ENCODE data around the gene C10orf67.
"Not testable (repeated sequence)": the region's sequence is repeated elsewhere in the genome, so short reads cannot be mapped to it uniquely, and the experiment has no call there.

The C10orf67 gene

GRCh38 chr10:23362069-23362830, 17.7 kb upstream of the C10orf67 start:
- no peak for DNase-seq

DNA sequence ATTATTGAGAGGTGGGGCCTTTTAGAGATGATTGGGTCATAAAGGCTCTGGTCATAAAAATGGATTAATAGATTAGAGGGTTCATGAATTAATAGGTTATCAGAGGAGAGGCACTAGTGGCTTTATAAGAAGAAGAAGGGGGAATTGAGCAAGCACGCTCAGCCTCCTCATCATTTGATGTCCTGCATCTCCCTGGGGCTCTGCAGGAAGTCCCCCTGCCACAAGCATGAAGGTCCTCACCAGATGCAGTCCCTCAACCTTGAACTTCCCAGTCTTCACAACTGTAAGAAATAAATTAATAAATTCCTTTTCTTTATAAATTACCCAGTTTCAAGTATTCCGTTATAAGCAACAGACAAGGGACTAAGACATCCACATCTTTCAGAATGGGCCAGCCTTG, 17.1 kb upstream of the C10orf67 start:
- DNase-seq = no peak

DNA sequence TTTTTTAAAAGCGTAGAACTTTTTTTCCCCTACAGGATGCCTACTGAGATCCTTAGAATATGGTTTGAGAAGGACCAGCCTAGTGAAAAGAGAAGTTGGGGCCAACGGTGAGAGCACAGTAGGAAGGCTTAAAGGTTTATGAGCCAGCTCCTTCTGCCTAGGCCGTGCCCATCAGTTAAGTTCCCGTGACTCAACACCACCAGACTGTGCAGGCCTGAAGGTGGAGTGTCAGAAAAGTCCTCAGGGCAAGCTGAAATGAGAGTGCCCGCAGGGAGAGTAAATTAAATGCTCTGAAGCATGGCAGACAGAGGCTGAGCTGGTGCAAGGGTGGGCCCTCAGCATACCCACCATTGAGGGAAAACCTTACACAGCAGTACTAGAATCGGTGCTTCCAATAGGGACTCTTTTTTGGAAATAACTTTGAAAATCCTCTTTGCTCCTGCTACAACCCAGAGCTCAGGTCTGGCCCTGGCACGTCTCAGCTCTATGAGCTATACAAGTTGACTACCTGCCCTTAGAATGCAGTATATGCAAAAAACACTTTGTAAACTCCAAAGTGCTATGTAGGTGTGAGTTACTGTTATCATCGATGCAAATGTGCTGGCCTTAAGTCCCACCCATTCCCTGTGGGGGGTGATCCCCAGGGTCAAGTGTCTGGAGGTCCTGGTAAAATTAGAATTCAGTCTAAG, 15.2 kb upstream of the C10orf67 start:
- no peak for DNase-seq

GRCh38 chr10:23358357-23358756, 13.8 kb upstream of the C10orf67 start:
- no peak for DNase-seq

- no peak for DNase-seq
Measured at GRCh38 chr10:23354630-23355279, 10.2 kb upstream of the C10orf67 start.

GRCh38 chr10:23351926-23352519, 7.4 kb upstream of the C10orf67 start:
- no peak for DNase-seq

GRCh38 chr10:23350706-23351105, 6.1 kb upstream of the C10orf67 start:
- not testable (repeated sequence) for DNase-seq

DNA sequence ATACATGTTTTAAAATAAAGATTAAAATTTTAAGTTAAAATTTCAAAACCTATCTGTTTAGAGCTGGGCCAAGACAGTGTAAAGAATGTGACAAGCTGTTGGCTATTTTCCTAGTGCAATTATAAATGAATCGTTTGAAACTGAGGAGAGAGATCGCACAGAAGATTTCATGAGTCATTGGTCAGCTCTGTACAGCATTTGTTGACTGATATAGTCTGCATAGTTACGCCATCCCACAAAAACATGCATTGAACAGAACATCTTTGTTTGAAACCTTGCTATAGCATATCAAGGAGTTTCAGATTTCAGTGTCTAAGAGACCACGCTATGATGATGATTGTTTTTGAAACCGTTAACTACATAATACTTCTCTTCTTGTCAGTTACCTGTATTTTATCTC, 1.3 kb upstream of the C10orf67 start:
- DNase-seq = no peak

DNA sequence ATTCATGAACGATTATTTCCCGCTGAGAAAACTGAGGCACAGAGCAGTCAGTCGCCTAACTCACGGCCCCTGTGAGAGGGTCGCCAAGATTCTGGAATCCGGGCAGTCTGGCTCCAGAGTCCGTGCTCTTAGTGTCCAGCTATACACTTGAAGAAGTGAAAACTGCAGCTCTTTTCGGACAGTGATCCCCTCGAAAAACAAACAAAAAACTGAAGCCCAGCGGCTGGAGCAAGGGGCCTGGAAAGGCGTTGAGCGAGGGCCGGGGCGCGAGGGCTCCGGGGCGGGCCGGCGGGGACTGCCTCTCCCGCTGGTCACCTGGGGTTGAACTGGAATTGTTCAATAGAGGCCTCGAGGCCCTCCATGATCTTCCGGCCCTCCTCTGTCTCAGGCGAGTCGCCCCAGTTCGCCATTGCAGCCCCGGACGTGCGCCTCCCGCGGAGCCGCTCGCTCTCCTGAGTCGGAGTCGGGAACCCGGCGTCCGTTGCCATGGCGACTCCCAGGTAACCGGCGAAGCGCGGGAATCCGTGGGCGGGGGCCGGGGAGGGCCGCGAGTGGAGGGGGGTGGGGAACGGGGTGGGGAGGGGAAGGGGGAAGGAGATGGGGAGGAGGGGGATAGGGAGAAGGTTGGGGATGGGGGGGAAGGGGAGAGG, 881 bp downstream of the C10orf67 start:
- peak in 3 of 5 experiments; percentile 26 to 36 (median 33) for DNase-seq

GRCh38 chr10:23342213-23342884, 2.2 kb downstream of the C10orf67 start:
- peak in 2 of 5 experiments; percentile 15 to 73 for DNase-seq

- DNase-seq = peak in 1 of 5 experiments; percentile 52
Measured at GRCh38 chr10:23341004-23341403, 3.6 kb downstream of the C10orf67 start.

DNA sequence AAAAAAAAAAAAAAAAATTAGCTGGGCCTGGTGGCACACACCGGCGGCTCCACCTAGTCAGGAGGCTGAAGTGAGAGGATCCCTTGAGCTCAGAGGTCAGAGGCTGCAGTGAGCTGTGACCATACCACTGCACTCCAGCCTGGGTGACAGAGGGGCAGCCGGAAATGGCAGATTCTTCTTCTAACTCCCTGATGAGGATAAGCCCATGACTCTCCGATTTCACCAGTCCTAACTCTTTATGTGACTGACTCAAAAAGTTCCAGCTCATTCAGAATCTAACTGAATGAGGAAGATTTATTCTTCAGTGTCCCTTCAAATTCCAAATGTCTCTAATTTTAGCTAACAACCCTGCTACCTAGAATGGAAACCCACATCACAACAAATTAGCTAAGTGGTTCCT, 4.2 kb downstream of the C10orf67 start:
- no peak for DNase-seq

GRCh38 chr10:23338886-23339285, 5.7 kb downstream of the C10orf67 start:
- no peak for DNase-seq

GRCh38 chr10:23338155-23338828, 6.3 kb downstream of the C10orf67 start:
- no peak for DNase-seq

DNA sequence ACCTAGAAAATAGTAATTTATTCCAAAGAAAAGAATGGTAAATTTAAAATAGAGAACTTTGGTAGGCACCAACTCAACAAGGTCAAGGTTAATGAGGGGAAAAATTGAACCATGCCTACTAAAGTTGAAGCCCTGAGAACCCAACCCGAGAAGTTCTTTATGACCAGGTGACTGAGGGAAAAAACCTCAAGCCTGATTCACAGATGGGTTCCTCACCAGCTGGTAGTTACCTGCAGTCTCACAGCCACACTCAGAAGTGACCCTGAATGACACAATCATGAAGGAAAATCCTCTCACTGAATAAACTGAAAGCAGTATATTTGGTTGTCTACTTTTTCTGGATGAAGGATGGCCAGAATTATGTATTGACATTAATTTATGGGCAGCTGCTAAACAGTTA, 7.0 kb downstream of the C10orf67 start:
- DNase-seq = no peak

GRCh38 chr10:23331567-23332301, 12.9 kb downstream of the C10orf67 start:
- DNase-seq = peak in 1 of 5 experiments; percentile 38

- peak in 1 of 5 experiments; percentile 55 for DNase-seq
Measured at GRCh38 chr10:23330948-23331347, 13.6 kb downstream of the C10orf67 start.

DNA sequence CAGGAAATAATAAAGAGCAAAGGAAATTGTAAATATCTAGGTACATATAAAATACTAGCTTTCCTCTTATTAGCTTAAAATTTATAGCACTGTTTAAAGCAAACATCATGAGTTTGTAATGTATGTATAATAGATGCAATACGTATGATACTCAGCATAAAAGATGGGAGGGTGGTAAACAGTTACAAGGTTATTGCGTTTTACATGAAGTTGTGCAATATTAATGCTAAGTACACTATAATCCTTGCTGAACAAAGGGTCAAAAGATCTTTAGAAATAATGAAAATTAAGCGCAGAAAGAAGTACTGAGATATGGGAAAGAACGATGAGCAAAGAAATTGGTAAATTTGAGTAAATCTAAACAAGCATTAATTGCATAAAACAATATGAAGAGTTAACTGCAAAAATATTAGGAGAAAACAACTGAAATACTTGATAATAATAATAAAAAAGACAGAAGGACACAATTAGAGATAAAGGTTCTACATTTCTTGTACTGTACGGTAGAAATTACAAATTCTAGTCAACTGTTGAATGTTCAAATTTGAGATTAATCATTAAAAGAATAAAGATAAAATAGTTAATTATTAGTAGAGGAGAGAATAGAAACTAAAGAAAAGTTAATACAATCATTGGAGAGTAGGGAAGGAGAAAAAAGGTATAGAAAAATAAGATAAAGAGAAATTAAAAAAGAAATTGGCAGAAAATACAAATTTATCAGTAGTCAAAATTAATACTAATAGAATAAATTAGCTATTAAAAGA, 17.9 kb downstream of the C10orf67 start:
- no peak for DNase-seq

DNA sequence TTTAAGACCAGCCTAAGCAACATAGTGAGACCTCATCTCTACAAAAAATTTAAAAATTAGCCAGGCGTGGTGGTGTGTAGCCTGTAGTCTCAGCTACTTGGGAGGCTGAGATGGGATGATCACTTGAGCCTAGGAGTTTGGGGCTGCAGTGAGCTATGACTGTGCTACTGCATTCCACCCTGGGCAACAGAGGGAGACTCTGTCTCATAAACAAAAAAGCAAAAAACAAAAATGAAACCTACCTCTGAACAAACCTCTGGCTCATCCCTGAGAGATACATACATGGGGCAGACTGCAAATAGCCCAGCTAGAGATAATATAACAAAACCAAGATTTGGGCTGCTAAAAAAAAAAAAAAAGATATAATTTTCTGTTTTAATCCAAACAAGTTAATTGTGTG, 19.5 kb downstream of the C10orf67 start:
- peak in 1 of 5 experiments; percentile 50 for DNase-seq

GRCh38 chr10:23324351-23324750, 20.2 kb downstream of the C10orf67 start:
- no peak for DNase-seq
